Measurements from ENCODE around the gene GRIK2.

DNA sequence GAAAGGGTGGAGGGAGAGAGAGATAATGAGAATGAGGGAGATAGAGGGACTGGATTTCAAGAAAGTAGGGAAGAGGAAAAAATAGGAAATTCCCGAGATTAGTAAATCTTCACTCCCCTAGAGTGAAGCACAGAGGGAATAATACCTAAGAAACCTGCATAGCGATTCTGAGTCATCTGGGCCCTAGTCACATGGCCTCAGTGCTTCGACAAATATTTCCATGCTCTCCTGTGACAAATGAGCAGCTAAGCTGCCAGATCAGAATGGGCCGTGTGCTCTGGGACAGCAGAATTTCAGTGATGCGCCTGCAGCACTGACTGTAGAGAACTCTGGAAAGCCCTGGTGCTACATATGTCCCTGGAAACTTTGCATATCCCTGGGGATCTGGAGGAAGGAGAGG is 48.6 kb upstream of the GRIK2 start:
- TF ChIP-seq CTCF (IDR thresholded peaks at IDR 0.05) (no peak), POLR2AphosphoS5 (IDR thresholded peaks at IDR 0.05) (no peak), EP300 (IDR thresholded peaks at IDR 0.05) (no peak)

Measured in suprapubic skin (tissue), 4 donors.